ENCODE results near the gene OLIG2.

The OLIG2 gene

DNA sequence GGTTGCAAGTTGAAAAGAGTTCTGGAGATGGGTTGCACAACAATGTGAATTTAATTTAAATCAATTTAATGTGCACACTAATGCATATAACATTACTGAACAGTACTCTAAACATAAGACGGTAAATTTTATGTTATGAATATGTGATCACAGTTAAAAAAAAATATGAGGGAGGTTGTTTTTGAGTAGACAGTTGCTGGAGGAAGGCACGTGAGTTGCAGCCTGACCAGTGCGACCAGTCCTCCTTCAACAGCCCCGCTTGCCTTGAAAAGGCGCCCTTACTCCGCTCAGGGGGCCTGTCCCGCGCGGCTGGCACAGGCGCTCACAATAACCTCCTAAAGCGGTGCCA is 43.9 kb downstream of the OLIG2 start:
- TF ChIP-seq, protein P1, sequence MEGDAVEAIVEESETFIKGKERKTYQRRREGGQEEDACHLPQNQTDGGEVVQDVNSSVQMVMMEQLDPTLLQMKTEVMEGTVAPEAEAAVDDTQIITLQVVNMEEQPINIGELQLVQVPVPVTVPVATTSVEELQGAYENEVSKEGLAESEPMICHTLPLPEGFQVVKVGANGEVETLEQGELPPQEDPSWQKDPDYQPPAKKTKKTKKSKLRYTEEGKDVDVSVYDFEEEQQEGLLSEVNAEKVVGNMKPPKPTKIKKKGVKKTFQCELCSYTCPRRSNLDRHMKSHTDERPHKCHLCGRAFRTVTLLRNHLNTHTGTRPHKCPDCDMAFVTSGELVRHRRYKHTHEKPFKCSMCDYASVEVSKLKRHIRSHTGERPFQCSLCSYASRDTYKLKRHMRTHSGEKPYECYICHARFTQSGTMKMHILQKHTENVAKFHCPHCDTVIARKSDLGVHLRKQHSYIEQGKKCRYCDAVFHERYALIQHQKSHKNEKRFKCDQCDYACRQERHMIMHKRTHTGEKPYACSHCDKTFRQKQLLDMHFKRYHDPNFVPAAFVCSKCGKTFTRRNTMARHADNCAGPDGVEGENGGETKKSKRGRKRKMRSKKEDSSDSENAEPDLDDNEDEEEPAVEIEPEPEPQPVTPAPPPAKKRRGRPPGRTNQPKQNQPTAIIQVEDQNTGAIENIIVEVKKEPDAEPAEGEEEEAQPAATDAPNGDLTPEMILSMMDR (conservative IDR thresholded peaks at IDR 0.05; ENCODE audit: low read depth, low read length) = no peak
- DNase-seq (ENCODE audit: low read depth) = no peak
- no peak overlapping the region for H3K4me3 ChIP-seq (ENCODE audit: low read depth, low read length)

DNA sequence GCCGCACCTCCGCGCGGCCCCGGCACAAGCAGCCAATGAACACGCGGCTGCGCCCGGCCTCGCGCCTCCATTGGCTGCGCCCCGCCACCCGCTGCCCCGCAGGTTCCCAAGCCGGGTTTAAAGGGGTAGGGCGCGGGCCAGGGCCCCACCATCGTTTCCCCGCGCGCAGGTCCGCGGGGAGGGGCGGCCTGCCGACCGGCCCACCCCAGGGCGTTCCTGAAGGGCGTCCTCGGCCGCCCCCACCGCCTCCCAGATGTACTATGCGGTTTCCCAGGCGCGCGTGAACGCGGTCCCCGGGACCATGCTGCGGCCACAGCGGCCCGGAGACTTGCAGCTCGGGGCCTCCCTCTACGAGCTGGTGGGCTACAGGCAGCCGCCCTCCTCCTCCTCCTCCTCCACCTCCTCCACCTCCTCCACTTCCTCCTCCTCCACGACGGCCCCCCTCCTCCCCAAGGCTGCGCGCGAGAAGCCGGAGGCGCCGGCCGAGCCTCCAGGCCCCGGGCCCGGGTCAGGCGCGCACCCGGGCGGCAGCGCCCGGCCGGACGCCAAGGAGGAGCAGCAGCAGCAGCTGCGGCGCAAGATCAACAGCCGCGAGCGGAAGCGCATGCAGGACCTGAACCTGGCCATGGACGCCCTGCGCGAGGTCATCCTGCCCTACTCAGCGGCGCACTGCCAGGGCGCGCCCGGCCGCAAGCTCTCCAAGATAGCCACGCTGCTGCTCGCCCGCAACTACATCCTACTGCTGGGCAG is 44.4 kb downstream of the OLIG2 start, which contains the start of gene OLIG1:
TSS of gene OLIG1 (plus strand) at position 148 of the 750 bp plus-strand sequence. CDS start at position 254, 106 bp downstream.
- H3K4me3 ChIP-seq (ENCODE audit: low read depth, low read length) = no peak within 1 kb of the TSS
- TF ChIP-seq, protein P1 (conservative IDR thresholded peaks at IDR 0.05; ENCODE audit: low read depth, low read length) = no peak
- peak; percentile 15 for DNase-seq (ENCODE audit: low read depth)

DNA sequence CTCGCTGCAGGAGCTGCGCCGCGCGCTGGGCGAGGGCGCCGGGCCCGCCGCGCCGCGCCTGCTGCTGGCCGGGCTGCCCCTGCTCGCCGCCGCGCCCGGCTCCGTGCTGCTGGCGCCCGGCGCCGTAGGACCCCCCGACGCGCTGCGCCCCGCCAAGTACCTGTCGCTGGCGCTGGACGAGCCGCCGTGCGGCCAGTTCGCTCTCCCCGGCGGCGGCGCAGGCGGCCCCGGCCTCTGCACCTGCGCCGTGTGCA is 44.9 kb downstream of the OLIG2 start:
- no peak overlapping the region for H3K4me3 ChIP-seq (ENCODE audit: low read depth, low read length)
- DNase-seq (ENCODE audit: low read depth) = no peak
- TF ChIP-seq, protein P1 (conservative IDR thresholded peaks at IDR 0.05; ENCODE audit: low read depth, low read length) = no peak

DNA sequence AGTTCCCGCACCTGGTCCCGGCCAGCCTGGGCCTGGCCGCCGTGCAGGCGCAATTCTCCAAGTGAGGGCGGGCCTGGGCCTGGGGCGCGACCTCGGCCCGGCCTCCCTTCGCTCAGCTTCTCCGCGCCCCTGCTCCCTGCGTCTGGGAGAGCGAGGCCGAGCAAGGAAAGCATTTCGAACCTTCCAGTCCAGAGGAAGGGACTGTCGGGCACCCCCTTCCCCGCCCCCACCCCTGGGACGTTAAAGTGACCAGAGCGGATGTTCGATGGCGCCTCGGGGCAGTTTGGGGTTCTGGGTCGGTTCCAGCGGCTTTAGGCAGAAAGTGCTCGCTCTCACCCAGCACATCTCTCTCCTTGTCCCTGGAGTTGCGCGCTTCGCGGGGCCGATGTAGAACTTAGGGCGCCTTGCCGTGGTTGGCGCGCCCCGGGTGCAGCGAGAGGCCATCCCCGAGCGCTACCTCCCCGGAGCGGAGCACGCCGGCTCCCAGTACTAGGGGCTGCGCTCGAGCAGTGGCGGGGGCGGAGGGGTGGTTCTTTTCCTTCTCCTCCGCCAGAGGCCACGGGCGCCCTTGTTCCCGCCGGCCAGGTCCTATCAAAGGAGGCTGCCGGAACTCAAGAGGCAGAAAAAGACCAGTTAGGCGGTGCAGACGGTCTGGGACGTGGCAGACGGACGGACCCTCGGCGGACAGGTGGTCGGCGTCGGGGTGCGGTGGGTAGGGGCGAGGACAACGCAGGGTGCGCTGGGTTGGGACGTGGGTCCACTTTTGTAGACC is 45.4 kb downstream of the OLIG2 start:
- no peak overlapping the region for H3K4me3 ChIP-seq (ENCODE audit: low read depth, low read length)
- TF ChIP-seq, protein P1 (conservative IDR thresholded peaks at IDR 0.05; ENCODE audit: low read depth, low read length) = no peak
- peak; percentile 5 for DNase-seq (ENCODE audit: low read depth)

GRCh38 chr21:33071770-33072306 is 46.1 kb downstream of the OLIG2 start:
- TF ChIP-seq, protein P1 (conservative IDR thresholded peaks at IDR 0.05; ENCODE audit: low read depth, low read length) = no peak
- H3K4me3 ChIP-seq (ENCODE audit: low read depth, low read length) = peak overlapping the region; percentile 31
- peak; percentile 29 for DNase-seq (ENCODE audit: low read depth)

DNA sequence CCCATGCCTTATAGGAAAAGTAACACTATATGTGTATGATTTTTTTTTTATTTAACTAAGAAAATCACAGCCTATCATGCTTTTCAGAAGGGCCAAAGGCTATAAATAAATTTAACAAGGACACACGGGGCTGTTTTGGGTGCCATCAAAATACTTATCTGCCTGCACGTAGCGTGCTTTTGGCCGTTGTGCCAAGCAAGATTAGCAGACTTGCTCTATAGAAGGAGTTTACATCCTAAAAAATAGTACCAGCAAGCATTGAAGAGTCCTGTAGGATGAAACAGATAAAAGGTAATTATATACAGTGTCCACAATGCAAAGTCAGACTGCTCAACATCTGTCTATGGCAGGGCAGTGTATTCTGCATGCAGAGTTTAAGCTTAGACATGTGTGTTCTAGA is 47.9 kb downstream of the OLIG2 start:
- TF ChIP-seq, protein P1 (conservative IDR thresholded peaks at IDR 0.05; ENCODE audit: low read depth, low read length) = no peak
- DNase-seq (ENCODE audit: low read depth) = no peak
- H3K4me3 ChIP-seq (ENCODE audit: low read depth, low read length) = no peak overlapping the region

Measured in choroid plexus epithelial cell (primary cell).